CD4-positive, alpha-beta T cell treated with Interleukin-6 for 4 hours (primary cell): ENCODE measurements around the gene TMEM97.
"Not testable (repeated sequence)": the region's sequence is repeated elsewhere in the genome, so short reads cannot be mapped to it uniquely, and the experiment has no call there.

Experiments
- DNase-seq: peaks from one replicate; pipeline ENCODE4 v3.0.0-alpha.2; 2020; ENCODE audit warnings: mixed read lengths

The TMEM97 gene

DNA sequence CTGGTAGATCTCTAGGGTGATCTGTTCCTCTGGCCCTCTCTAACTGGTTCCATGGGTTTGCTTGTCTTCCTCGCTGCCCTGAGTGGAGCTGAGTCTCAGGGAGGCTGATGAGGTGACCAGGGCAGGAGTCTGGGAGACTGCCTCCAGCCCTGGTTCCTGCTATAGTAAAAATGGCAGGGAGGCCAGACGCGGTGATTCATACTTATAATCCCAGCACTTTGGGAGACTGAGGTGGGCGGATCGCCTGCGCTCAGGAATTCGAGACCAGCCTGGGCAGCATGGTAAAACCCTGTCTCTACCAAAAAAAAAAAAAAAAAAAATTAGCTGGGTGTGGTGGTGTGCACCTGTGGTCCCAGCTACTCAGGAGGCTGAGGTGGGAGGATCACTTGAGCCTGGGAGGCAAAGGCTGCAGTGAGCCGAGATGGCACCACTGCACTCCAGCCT lies 19.8 kb downstream of the TMEM97 start:
- not testable (repeated sequence) for DNase-seq

DNA sequence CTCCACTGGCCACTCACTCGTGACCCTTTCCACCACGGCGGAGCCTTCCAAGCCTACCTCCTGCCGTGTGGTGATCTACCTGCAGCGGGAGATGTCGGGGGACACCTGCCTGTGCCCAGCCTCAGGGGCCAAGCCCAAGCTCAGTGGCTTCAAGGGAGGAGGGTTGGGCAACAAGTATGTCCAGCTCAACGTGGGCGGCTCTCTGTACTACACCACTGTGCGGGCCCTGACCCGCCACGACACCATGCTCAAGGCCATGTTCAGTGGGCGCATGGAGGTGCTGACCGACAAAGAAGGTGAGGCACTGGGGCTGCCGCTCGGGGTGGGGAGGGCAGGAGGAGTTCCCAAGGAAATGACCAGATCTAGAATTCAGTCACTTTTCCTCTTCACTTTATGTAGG lies 20.4 kb downstream of the TMEM97 start:
- DNase-seq, result no peak

DNA sequence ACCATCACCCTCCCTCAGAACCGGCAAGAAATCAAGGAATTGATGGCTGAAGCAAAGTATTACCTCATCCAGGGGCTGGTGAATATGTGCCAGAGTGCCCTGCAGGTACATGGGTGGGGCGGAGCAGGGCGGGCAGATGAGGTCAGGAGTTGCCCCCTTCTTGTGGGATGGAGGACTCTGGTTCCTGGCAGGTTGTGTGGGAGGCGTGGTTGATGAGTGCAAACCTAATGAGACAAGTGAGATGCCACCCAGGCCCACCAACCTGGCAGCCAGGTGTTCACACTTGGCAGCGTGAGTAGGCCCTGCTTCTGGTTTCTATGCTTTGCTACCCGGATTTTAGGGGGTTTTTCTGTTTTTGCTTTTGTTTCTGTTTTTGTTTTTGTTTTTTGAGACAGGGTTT lies 21.4 kb downstream of the TMEM97 start:
- no peak for DNase-seq

DNA sequence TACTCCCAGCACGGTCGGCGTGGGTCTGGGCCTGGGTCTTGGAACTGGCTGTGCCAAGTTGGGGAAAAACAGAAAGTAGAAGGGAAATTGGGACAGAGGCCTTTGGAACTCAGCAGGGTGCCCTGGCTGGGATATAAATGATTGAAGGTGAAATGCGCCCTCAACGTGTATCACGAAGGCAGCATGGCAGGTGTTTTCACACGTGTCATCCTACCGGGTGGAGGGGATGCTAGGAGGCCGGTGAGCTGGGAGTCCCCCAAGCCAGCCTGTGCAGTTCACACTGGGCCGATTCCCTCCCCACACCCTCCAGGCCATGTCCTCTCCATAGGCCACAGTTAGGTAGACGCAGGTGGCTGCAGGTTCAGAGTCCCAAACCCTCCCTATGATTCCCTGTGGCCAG lies 22.5 kb downstream of the TMEM97 start:
- DNase-seq, result no peak

DNA sequence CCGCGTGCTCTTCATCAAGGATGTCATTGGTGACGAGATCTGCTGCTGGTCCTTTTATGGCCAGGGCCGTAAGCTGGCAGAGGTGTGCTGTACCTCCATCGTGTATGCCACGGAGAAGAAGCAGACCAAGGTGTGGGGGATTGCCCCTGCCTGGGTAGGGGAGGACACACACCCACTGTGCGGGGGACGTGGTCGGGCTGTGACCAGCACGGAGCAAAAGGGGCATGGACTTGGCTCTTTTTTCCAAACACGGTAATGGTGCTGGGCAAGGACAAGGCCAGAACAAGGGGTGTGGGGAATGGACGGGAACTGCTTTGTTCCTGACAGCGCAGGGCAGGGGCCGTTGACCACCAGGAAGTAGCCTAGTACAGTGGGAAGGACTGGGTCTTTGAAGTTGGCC lies 23.3 kb downstream of the TMEM97 start:
- no peak for DNase-seq

DNA sequence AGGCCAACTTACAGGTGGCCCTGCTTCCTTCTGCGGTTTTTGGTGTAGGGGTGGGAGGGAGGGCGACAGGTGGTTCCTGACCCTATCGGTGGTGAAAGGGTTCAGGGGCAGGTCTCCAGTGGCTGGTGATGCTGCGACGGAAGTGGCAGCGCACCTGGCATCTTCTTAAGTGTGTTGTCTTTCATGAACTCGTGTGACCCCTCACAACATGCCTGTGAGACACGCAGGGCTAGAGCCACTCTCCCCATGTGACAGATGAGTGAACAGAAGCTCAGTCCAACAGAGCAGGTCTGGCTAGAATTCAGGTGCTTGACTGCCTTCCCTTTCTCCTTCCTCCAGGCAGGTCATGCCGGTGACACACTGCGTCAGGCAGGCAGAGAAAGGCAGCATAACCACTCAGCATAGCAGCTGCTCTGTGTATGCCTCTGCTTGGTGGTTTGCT lies 24.5 kb downstream of the TMEM97 start:
- no peak for DNase-seq

DNA sequence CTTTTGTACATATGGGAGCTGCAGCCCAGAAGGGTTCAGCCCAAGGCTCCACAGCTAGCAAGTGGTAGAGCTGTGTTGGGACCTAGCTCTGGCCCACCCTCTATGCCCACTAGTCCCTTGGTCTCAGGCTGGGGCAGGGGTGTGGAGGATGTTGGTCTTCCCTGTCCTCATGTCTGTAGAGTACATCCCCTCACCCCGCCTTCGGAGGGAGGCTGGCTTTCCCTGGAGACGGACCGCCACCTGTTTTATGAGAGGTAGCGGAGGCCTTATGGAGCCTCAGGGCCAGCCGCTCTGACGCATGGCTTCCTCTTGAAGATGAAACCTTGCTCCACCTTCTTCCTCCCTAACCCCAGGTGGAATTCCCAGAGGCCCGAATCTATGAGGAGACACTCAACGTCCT lies 25.0 kb downstream of the TMEM97 start:
- no peak for DNase-seq

DNA sequence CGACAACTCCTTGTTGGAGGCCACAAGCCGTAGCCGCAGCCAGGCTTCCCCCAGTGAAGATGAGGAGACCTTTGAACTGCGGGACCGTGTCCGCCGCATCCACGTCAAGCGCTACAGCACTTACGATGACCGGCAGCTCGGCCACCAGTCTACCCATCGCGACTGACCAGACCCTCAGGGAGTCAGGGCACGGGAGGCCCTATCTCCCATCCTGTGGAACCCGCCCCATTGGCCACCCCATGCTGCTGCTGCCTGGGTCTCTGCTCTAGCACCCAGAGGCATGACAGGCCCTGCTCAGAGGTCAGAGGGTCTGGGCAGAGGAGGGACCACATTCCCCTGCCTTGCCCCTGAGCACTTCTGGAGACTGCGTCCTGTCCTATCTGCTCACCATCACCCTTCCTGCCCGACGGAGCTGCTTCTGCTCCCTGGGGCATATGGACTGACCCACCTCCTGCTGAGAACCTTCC lies 25.5 kb downstream of the TMEM97 start:
- no peak for DNase-seq

DNA sequence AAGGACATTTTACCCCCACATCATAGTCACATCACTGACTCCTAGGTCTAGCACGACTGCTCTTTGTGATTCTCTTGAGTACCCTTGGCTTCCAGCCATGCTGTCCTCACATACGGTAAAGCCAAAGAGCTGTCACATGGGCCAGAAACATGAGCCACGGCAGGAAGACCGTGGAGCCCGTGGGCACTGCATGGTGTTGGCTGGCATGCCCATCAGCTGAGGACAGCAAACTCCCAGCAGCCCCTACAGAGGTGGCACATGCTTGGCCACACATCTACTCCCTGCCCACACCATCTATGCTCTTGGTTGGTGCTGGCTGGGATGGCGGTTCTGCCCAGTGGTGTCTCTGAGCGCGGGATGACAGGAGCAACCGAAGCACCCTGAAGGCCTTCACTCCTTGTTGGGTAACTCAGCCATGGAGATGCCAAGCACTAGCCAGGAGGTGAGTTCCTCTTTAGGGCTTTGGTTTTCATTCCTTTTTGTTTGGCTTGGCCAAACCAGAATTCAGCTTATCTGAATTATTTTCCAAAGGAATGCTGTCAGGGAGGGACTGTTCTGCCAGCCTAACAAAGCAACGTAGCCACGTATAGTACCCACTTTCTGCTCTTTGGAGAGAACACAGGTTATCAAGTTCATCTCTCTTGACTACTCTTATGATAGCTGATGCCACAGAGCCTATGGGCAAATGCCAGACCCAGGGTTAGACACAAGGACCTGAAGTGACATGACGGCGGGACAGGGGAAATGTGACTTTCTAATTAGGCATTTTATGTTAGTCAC lies 26.6 kb downstream of the TMEM97 start:
- no peak for DNase-seq

DNA sequence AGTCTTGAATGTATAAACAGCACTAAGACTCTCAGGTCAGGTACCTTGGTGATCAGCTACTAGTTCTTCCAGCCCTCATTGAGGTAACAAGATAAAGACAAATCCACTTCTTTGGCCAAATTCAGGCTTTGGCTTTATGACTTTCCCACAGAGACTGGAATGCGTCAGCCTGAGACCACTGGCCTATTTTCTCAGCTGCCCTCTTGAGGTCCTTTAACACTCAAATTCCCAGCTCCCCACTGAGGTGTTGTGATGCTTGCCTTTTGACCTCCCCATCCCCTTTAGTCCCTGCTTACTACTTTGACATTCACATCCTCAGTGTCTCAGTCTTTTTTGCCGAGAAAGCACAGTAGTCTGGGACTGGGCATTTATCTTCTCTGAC lies 27.2 kb downstream of the TMEM97 start:
- DNase-seq, result no peak

DNA sequence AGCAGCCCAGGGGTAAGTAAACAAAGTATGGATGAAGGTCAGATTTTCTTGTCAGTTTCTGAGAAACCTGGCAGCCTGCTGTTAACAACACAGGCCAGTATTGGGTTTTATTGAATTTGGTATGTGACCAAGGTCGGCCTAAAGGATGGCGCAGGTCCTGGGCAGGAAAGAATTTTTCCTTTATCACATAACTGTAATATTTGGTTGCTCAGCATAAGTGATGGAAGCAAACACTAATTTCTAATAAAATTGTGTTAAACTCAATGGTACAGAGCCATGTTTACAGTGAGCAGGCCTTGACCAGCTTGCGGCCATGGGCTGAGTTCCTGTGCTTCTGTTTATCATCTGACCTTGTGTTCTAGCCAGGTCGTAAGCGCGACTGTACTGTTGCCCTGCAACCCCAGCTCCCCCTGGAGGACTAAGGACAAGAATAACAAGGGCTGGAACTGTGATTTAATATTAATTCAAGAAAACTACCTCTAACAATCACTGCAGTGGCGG lies 27.8 kb downstream of the TMEM97 start:
- DNase-seq, result no peak

DNA sequence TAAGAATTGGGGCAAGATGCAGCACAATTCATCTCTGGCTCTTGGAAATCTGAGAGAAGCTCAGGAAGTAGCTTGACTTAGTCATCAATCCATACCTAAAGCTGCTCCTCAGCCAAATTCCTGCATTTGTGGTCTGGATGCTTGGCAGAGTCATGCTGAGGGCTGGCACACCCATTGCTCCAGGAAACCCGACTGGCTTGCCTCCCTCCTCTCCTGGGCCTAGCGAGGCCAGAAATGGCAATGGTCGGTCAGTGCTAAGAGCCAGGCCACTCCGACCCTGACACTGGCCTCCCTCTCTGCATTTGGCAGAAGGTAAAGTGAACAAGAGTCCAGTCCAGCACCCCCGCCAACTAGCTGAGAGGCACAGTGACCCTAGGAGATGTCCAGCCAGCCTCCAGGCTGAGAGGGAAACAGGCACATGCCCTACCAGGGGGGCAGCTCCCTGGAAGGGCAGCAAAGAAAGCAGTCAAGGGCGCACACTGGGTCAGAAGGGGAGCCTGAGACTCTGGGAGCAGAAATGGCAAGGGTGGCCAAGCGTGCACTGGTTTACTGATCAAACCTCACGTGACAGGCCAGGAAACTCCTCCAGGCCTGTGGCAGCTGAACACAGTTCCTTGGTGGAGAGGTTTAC lies 28.4 kb downstream of the TMEM97 start:
- no peak for DNase-seq

DNA sequence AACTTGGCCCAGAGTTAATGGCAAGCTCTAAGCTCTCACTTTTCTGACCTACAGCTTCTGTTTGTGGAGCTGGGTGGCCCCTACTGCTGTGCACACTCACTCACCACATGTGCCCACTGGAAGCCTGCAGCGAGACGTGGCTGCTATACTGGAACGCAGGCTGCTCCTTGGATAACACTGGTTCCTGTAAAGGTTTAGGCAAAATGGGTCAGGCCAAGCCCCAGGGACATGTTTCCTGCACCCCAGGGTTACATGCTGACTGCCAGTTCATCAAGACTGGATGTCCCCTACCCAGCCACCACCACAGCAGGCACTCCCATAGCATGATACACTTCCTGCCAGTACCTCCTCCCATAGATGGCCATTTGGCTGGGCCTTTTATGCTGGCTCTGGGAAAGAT lies 30.0 kb downstream of the TMEM97 start:
- no peak for DNase-seq

DNA sequence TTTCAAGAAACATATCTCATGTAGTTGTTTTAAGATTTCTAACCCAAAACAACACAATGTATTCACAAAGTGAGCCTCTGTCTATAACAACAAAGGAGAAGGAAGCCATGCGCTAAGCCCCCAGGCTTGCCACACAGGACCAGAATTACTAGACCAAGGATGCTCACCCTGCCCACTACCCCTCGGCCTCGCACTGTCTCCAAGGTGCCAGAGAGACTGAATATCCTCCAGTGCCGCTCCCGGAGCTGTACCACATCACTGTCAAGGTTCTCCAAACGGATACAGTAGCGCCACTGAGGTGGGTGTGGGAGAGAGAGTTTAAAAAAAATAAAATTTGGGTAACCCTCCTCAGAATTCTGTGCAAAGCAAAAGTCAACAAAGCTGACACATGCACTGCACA lies 31.3 kb downstream of the TMEM97 start:
- no peak for DNase-seq

DNA sequence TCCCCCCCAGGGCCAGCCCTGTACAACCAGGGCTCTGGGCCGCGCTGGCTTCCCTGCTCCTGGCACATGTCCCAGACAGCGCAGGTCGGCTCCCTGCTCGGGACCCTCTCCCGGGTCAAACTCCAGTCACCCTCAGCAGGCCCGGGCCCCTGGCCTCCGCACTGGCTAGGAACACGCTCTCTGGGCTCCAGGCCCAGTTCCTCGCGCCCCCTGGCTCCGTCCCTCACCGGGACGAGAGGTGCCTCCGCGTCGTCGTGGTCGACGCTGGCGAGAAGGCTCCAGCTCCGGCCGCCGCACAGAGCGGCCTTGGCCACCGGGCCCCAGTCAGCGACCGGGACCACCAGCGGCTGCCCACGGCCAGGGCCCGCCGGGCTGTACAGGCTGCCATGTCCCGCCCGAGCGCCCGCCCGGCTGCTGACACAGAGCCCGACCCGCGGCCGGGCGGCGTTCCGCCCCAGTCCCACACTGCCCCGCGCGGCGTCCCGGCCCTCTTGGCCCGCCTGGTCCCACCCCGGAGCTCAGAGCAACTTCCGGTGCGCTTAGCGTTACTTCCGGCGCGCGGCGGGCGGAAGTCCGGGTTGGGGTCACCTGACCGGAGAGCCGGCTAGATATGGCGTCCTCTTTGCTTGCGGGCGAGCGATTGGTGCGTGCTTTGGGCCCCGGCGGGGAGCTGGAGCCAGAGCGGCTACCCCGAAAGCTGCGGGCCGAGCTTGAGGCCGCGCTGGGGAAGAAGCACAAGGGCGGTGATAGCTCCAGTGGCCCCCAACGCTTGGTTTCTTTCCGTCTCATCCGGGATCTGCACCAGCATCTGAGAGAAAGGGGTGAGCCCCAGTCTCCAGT lies 38.3 kb downstream of the TMEM97 start, which contains the start of gene POLDIP2:
TSS of gene POLDIP2 (minus strand) at position 467 of the 840 bp plus-strand sequence. CDS start at position 388, 79 bp downstream.
- peak; percentile 95 for DNase-seq

DNA sequence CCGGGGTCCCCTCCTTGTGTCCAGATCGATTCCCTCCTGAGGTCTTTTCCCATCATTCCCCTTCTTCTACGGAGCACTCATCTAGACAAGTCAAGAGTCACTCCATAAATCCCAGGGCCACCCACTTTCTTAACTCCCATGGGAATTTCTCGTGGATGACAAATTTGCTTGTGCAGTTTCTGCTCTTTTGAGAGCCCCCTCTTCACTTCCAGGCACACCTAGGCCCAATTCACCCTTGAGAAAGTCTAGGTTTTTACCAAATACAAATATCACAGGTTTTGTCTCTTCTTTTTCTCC lies 38.8 kb downstream of the TMEM97 start:
- DNase-seq, result no peak

DNA sequence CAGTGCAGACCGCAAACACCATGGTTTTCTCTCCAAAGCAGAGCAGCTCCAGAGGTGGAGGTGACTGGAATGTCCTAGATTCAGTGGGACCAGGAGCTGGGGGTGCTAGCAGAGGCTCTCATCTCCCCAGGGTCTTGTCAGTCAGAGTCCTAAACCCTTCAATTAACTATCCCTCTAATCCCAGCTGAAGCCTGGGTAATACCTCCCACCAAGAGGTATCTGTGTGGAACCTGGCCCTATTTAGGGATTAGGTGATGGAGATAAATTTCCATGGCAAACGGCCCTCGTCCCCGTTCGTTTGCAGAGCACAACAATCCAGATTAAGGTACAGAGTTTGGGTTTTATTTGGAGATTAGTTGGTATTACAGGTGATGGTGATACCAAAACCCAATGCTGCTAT lies 44.2 kb downstream of the TMEM97 start:
- no peak for DNase-seq

DNA sequence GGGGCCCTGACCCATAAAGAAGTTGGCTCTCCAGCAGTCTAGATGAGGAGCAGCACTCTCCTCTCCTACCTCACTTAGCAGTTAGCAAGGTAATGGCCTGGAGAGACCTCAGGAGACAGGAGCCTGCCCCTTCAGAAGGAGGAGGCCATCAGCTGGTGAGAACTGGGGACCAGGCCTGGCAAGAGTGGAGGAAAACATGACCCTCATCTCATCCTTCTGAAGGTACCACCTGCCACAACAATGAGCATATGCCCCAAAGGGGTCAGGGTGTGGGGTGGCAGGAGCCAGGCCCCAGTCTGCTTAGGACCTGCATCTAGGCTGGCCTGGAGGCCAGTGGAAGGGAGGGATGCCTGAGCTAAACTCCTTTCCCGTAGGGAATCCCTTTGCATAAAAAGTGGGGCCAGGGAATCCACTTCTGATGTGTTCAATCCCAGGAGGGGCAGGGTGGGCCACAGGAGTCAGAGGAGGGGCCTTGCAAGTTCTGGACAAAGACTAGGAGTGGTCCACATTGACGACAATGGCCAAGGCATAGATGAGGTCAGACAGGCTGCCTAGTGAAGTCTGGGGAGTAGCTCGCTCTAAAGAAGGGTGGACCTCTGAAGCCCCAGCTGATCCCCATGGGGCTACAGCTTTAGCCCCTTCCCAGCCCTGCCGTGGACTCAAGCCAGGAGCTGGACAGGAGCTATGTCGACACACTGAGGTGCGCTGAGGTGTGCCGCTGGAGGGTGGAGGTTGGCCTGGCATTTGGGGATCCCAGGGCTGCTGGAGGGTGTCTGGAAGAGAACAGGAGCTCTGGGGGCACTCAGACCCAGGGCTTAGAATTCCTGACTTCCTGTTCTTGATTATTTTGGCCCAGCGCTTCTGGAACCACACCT lies 45.0 kb downstream of the TMEM97 start:
- no peak for DNase-seq

DNA sequence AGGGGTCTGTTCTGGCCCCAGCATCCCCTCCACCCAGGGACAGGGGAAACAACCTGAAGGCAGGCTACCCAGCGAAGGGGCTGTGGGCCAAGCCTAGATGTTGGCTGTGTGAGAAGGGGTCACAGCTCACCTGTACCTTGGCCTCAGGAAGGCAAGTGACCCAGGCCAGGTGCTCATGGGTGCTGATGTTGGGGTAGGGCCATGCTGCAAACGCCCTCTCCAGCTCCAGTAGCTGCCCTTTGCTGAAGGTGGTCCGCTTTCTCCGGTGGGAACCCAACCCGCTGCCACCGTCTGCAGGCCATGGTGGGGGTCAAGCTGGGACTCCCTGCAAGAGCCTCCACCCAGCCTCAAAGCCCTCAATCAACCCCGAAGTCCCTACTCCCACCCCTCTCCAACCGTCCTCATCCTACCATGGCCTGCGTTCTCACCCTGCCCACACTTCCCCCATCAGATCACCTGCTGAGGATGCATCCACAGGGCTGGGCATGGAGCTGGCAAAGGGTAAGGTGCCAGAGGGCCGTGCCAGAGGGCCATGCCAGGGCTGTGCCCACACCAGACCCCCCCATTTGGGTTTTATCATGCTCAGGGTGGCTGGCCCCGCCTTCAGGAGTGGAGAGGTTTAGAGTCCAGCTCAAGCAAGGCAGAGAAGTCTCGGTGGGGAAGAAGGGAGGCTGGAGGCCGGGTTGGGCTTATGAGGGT lies 45.8 kb downstream of the TMEM97 start, which contains the start of gene SEBOX:
TSS of gene SEBOX (minus strand) at position 535 of the 699 bp plus-strand sequence. CDS start at position 487, 48 bp downstream.
- DNase-seq, result no peak

DNA sequence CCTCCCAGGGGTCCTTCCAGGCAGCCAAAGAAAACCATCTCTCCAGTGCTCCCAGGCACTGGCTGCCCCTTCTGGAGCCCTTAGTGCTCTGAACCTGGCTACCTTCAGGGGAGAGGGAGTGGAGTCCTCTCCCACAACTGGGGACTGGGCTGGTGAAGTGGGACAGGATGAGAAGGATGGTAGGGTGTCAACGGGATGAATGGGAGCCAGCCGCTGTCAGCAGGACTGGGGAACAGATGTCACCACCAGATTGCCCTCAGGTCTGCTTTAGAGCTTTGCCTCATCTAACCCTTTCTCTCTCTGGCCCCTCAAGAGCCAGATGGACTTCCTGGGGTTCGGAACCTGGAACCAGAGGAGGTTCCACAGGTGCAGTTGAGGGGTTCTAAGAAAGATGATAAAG lies 46.5 kb downstream of the TMEM97 start:
- DNase-seq, result no peak

DNA sequence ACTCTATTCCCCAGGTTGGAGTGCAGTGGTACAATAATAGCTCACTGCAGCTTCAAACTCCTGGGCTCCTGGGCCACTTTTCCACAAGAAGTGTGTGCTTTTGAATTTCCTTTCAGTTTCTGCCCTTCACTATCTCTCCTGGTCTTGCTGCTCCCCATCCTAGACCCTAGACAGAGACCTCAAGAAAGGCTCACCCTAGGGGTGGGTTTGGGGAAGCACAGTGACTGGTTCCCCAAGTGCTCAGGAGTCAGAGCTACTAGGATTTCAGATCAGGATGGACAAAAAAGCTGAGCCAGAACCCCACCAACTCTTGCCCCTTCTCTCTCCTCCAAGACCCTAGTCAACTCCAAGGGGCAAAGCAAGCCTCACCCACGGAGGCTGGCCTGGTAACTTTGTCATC lies 47.6 kb downstream of the TMEM97 start:
- DNase-seq, result no peak
